Lower leg skin (tissue), 4 donors: ENCODE data around the gene MRPL41. TPM values are rescaled to one million over a fixed set of nuclear protein-coding genes. Genes with fewer than 3 reads are reported as not detected.
"Not testable (repeated sequence)": the region's sequence is repeated elsewhere in the genome, so short reads cannot be mapped to it uniquely, and the experiment has no call there.

Experiments
- DNase-seq, 2 donors: peaks; one replicate each; pipeline ENCODE4 v3.0.0-alpha.2; 2019; ENCODE audit warnings: low spot score in 2 of 2
- H3K4me3 ChIP-seq: fragments of 200-600 bp; sonication (generic); 2 replicates; pipeline ENCODE4 v1.5.1; 2017; ENCODE audit warnings: mild to moderate bottlenecking, low read depth; ENCODE audit not compliant: poor library complexity, severe bottlenecking
- CTCF ChIP-seq, 3 donors: fragments of 450-650 bp; IDR thresholded peaks; one replicate each; pipeline ENCODE4 v1.5.1; 2016; ENCODE audit warnings: antibody characterized with exemption in 3 of 3, mild to moderate bottlenecking in 3 of 3, moderate library complexity in 2 of 3
- POLR2A ChIP-seq, 2 donors: fragments of 450-650 bp; IDR thresholded peaks; one replicate each; pipeline ENCODE4 v1.6.1; 2016 to 2017; ENCODE audit warnings: antibody characterized with exemption in 2 of 2, mild to moderate bottlenecking in 1 of 2, moderate library complexity in 1 of 2
- WGBS, 2 donors: methylation state at CpG; one replicate each; pipeline ENCODE4 v1.1.5; 2018; 5-methylcytosine and 5-hydroxymethylcytosine counted together
- intact Hi-C: fragments of 100-400 bp; cut with DNase I; formaldehyde crosslinking; loops from one replicate; pipeline ENCODE4 v1.15.0; 2023; ENCODE audit warnings: low total_unique reads
- total RNA-seq, 4 donors: library from RNA; depleted of rRNA; stranded (reverse); fragments of >200 nt; gene quantifications; one replicate each; pipeline ENCODE4 v1.1.0, GENCODE V29; 2016

Gene MRPL41
- total RNA-seq, 4 donors from 2014 or later: 54.6 to 61.8 (median 58.5) TPM

- H3K4me3 ChIP-seq: no peak overlapping the region
- TF ChIP-seq CTCF (IDR thresholded peaks at IDR 0.05) (no peak), POLR2A (IDR thresholded peaks at IDR 0.05) (no peak)
- intact Hi-C loops: no loop called here
- DNase-seq: no peak
- WGBS, 2 donors: 87 to 88% methylated on average over 9 to 10 of the region's 10 CpGs
Observed at GRCh38 chr9:137564134-137564533, 12.5 kb downstream of the MRPL41 start.

DNA sequence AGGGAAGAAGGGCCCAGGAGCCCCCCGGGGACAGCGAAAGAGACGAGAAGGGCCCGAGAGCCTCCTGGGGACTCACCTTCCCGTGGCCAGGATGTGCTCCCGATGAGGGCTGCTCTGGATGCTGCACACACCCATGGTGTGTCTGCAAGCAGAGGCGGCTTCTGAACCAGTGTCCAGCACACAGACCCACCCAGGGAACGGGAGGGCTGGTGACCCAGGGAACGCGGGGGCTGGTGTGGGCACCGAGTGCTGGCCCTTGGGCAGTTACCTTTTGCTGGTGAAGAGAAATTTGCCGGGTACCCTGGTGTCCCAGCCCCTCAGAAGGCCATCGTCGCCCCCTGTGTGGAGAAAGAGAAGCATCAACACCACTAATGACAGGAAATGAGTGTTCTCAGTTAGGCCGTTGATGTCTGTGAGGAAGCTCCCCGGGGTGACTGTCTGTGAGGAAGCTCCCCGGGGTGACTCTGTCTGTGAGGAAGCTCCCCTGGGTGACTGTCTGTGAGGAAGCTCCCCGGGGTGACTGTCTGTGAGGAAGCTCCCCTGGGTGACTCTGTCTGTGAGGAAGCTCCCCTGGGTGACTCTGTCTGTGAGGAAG, 13.2 kb downstream of the MRPL41 start:
- WGBS, 2 donors: 87 to 91% methylated on average over 14 to 17 of the region's 18 CpGs
- H3K4me3 ChIP-seq: no peak overlapping the region
- TF ChIP-seq POLR2A (IDR thresholded peaks at IDR 0.05) (no peak), CTCF (IDR thresholded peaks at IDR 0.05) (no peak)
- intact Hi-C loops: no loop called here
- peak in 1 of 2 donors; percentile 75 for DNase-seq

DNA sequence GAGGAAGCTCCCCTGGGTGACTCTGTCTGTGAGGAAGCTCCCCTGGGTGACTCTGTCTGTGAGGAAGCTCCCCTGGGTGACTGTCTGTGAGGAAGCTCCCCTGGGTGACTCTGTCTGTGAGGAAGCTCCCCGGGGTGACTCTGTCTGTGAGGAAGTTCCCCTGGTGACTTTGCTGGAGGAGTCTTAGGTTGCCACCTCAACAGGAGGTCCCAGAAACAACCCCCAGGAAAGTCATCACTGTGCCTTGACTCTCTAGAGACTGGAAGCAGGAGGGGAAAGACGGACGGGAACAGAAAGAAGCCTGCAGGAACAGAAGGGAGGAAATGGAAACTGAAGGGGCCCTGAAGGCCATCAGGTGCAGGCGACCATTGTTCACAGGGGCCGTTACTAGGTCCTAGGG, 16.8 kb downstream of the MRPL41 start:
- intact Hi-C loops, DNase-seq, H3K4me3 ChIP-seq: not testable (repeated sequence)
- 94 to 95% methylated on average over 5 of the region's 5 CpGs for WGBS, 2 donors

- DNase-seq: no peak
- no peak overlapping the region for H3K4me3 ChIP-seq
- intact Hi-C loops: no loop called here
- WGBS, 2 donors: 96% methylated on average over 5 of the region's 5 CpGs
- TF ChIP-seq CTCF (IDR thresholded peaks at IDR 0.05): no peak
- TF ChIP-seq POLR2A (IDR thresholded peaks at IDR 0.05): no peak
Observed at GRCh38 chr9:137569609-137570203, 18.0 kb downstream of the MRPL41 start.

DNA sequence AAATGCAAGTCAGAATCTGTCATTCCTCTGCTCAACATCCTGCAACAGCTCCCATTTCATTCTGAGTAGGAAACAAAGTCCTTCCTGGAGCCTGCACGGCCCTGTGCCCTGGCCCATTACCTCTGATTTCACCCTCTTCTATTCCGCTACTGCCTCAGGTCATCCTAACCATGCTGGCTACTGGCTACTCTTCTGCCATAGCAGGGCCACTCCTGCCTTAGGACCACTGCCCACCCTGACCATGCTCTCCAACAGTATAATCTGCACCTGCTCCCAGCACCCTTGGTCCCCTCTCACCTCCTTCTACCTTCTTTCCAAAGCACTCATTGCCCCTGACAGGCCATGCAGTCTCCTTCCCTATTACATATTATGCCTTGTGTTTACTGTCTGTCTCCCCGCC, 18.9 kb downstream of the MRPL41 start:
- no peak for DNase-seq
- intact Hi-C loops: no loop called here
- TF ChIP-seq POLR2A (IDR thresholded peaks at IDR 0.05): no peak
- TF ChIP-seq CTCF (IDR thresholded peaks at IDR 0.05): no peak
- 96 to 97% methylated on average over 3 of the region's 3 CpGs for WGBS, 2 donors
- H3K4me3 ChIP-seq: no peak overlapping the region

DNA sequence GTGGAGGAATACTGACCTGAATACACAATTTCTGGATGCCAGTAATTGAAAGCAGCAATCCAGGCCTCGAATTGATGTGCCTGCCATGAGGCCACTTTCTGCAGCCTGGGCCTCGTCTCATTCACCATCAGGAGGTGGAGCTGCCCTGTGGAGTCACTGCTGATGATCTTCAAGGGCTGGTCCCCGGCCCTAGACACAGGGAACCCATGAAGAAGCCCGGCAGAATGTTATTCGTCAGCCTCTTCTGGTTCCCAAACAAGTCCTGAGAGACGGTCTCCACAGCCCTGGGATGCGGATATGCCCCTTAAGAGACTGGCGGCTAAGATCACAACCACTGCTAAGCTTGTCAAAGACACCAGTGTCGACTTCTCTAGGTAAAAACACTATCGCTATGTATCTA, 22.5 kb downstream of the MRPL41 start:
- intact Hi-C loops: no loop called here
- no peak for DNase-seq
- WGBS, 2 donors: 88 to 94% methylated on average over 10 of the region's 10 CpGs

More for the DNA sequence above, 22.5 kb downstream of the MRPL41 start:
- TF ChIP-seq CTCF (IDR thresholded peaks at IDR 0.05) (no peak), POLR2A (IDR thresholded peaks at IDR 0.05) (no peak)
- no peak overlapping the region for H3K4me3 ChIP-seq
